Measurements from ENCODE around the gene IGFLR1. TPM values are rescaled to one million over a fixed set of nuclear protein-coding genes. Genes with fewer than 3 reads are reported as not detected.

The IGFLR1 gene
- total and polyA plus RNA-seq, 9 of the 15 experiments (the other 6 are each of a cell fraction or from before 2014, with no cell fraction given), result 1.0 to 14.3 (median 4.6) TPM

GRCh38 chr19:35740423-35741202, 1.6 kb downstream of the IGFLR1 start (continued):
- TF ChIP-seq ZNF609 (CRISPR knock-in tag; IDR thresholded peaks at IDR 0.05; ENCODE audit: borderline replicate concordance), result no peak
- no peak for TF ChIP-seq HSF4 (CRISPR knock-in tag; IDR thresholded peaks at IDR 0.05; ENCODE audit: borderline replicate concordance)
- 0 out of 2 replicates have a peak, but pooled peaks have one; percentile 39 for TF ChIP-seq BCOR (IDR thresholded peaks at IDR 0.05)
- peak in 1 of 2 experiments; percentile 49; a peak in 2 of 4 replicates for TF ChIP-seq TEAD1 (CRISPR knock-in tag; IDR thresholded peaks at IDR 0.05)
- peak; percentile 8 for TF ChIP-seq ARID1B (IDR thresholded peaks at IDR 0.05)
- TF ChIP-seq NCOR1 (IDR thresholded peaks at IDR 0.05), result no peak
- TF ChIP-seq GTF2E2 (tag; IDR thresholded peaks at IDR 0.05), result no peak
- TF ChIP-seq XRCC3 (IDR thresholded peaks at IDR 0.05), result no peak
- TF ChIP-seq ZNF436 (CRISPR knock-in tag; IDR thresholded peaks at IDR 0.05), result no peak
- TF ChIP-seq STAT6 (CRISPR knock-in tag; IDR thresholded peaks at IDR 0.05), result no peak
- peak; percentile 92 for TF ChIP-seq CXXC5 (CRISPR knock-in tag; IDR thresholded peaks at IDR 0.05)
- TF ChIP-seq HOMEZ (CRISPR knock-in tag; IDR thresholded peaks at IDR 0.05), result no peak
- no peak for TF ChIP-seq CHAMP1 (IDR thresholded peaks at IDR 0.05)
- no peak for TF ChIP-seq ZNF316 (IDR thresholded peaks at IDR 0.05)
- no peak for TF ChIP-seq ESRRB (CRISPR knock-in tag; IDR thresholded peaks at IDR 0.05; ENCODE audit: borderline replicate concordance)
- TF ChIP-seq GABPA (tag; conservative IDR thresholded peaks at IDR 0.05; ENCODE audit: low read depth), result peak; percentile 54
